ES-I3 (cell line): ENCODE measurements around the gene MYO7B.

ENCODE experiments used
- H3K36me3 ChIP-seq: 2 replicates; pipeline ENCODE4 v1.6.1; 2013; ENCODE audit warnings: mild to moderate bottlenecking, low read length, control low read depth, moderate library complexity; ENCODE audit not compliant: insufficient read depth
- H3K4me1 ChIP-seq: 2 replicates; pipeline ENCODE4 v1.6.1; 2013; ENCODE audit warnings: mild to moderate bottlenecking, control low read depth, low read length; ENCODE audit not compliant: insufficient read depth
- H3K9ac ChIP-seq: 2 replicates; pipeline ENCODE4 v1.6.1; 2013; ENCODE audit warnings: low read depth, mild to moderate bottlenecking, low read length, moderate library complexity
- H3K9me3 ChIP-seq: 2 replicates; pipeline ENCODE4 v1.6.1; 2013; ENCODE audit warnings: mild to moderate bottlenecking, low read length, moderate library complexity; ENCODE audit not compliant: control insufficient read depth, insufficient read depth

MYO7B gene

DNA sequence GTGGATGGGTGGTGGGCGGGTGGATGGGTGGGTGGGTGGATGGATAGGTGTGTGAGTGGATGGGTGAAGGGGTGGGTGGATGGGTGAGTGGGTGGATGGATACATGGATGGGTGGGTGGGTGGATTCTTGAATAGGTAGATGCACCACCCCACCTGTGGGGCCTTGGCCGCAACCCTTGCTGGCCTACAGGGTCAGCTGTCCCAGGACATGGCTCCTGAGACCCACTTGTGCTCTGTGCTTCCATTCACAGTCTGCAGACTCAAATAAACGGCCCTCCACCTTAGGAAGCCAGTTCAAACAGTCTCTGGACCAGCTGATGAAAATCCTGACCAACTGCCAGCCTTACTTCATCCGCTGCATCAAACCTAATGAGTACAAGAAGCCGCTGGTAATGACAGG lies 54.4 kb downstream of the MYO7B start:
- Histone ChIP-seq H3K36me3 (no peaks in the 10 kb centered on the region), H3K9me3 (no peaks in the 10 kb centered on the region), H3K9ac (no peak overlapping the region), H3K4me1 (no peaks in the 10 kb centered on the region)

DNA sequence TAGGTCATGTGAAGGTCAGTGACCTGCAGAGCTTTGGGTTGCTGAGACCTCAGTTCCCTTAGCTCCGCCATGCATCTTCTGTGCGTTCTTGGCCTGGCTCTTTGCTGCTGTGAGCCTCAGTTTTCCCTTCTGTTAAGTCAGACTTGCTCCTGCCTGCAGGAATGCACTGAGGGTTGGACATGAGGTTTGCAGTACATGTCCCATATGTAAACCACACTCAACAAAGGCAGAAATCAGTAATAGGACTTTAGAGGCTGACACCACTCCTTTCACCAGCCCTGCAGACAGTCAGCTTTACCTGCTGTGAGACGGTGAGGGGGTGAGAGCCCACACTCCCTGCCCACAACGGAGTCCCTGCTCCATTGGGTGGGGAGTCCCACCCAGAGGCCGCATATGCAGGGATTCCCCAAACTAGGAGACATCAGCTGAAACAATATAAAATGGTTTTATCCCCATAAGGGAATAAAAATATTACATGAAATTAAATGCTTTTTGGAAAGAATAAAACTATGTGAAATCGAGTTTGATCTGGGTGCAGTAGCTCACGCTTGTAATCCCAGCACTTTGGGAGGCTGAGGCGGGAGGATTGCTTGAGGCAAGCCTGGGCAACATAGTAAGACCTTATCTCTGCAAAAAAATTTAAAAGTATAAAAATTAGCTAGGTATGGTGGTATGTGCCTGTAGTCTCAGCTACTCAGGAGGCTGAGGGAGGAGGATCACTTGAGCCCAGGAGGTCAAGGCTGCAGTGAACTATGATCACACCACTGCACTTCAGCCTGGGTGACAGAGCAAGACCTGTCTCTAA lies 55.1 kb downstream of the MYO7B start:
- H3K36me3 ChIP-seq, result no peaks in the 10 kb centered on the region
- H3K4me1 ChIP-seq, result no peaks in the 10 kb centered on the region
- no peaks in the 10 kb centered on the region for H3K9me3 ChIP-seq
- H3K9ac ChIP-seq, result no peak overlapping the region

DNA sequence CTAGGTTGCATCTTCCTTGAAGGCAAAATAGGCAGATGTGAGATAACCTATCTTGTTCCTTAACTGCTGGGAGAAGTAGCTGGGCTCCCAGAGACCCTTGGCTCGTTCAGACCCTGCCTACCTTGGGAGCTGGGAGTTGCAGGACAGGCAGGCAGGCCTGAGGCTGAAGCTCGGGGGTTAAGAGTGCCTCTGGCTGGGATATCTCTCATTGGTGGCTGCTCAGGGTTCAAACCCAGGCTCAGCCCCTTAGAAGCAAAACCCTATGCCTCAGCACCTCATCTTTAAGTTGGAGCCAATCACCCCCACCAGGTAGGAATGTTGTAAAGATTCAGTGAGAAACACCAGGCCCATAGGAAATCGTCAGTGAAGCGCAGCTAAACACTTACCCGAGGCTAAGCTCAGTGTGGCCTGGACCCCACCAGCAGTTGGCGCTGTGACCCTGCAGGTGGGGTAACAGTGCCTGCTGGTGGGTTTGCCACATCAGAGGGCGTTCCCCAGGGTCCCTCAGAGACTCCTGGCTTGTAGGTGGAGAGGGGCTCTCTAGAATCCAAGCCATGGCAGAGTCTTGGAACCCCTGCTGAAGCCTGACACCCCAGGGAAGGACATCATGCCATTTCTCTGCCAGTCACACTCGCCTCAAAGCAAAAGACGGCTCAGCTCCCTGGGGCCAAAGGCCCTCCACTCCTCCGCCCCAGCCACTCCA lies 55.9 kb downstream of the MYO7B start:
- Histone ChIP-seq H3K4me1 (no peaks in the 10 kb centered on the region), H3K9me3 (no peaks in the 10 kb centered on the region), H3K9ac (no peak overlapping the region), H3K36me3 (no peaks in the 10 kb centered on the region)

DNA sequence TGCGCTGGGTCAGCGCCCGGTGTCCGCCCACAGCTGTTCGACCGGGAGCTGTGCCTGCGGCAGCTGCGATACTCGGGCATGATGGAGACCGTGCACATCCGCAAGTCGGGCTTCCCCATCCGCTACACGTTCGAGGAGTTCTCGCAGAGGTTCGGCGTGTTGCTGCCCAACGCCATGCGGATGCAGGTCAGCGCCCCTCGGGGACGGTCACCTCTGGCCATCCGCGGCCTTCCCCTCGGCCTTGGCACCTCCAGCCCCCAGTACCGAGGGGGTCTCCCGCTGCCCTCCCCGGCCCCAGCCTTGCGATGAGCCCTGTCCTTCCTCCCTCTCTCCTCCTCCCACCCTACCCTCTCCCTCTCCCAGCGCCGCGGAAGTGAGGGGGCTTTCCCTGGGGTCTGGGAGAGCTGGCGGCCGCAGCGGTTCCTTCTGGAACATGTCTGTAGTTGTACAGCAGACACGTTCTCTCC lies 57.3 kb downstream of the MYO7B start:
- Histone ChIP-seq H3K9me3 (no peaks in the 10 kb centered on the region), H3K9ac (no peak overlapping the region), H3K36me3 (no peaks in the 10 kb centered on the region), H3K4me1 (no peaks in the 10 kb centered on the region)

DNA sequence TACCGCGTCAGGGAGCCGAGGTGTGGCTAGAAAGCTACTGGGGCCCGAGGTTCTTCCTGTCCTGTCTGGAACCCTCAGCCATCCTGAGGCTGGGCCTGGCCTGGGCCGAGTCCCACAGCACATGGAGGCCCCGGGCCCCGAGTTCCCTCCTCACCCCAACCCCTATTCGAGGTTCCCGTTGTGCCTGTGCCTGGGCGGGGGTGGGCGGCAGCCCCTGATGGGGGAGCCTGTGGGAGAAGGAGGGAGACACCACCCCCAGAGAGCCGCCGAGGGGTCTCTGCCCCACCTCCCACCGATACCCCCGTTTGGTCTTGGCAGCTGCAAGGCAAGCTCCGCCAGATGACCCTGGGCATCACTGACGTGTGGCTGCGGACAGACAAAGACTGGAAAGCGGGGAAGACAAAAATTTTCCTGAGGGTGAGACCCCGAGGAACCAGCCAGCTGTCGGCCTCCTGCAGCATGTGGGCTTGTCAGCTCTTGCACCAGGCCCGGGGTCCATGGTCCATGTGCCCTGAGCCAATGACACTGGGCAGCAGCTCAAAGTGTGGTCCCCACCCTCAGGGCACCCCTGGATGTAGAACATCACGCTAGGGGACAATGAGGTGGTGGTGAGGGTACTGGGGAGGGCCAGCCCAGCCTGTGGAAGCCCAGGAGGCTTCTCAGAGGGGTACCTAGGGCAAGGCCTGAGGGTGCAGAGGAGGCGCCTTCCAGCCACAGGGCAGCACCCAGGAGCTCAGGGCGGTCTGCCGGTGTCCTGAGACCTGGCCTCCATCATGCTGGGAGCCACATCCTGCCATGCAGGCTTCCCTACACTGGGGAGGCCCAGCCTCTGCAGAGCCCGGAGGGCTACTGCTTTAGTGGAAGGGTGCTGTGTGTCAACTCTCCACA lies 58.0 kb downstream of the MYO7B start:
- Histone ChIP-seq H3K36me3 (no peaks in the 10 kb centered on the region), H3K9ac (no peak overlapping the region), H3K4me1 (no peaks in the 10 kb centered on the region), H3K9me3 (no peaks in the 10 kb centered on the region)

DNA sequence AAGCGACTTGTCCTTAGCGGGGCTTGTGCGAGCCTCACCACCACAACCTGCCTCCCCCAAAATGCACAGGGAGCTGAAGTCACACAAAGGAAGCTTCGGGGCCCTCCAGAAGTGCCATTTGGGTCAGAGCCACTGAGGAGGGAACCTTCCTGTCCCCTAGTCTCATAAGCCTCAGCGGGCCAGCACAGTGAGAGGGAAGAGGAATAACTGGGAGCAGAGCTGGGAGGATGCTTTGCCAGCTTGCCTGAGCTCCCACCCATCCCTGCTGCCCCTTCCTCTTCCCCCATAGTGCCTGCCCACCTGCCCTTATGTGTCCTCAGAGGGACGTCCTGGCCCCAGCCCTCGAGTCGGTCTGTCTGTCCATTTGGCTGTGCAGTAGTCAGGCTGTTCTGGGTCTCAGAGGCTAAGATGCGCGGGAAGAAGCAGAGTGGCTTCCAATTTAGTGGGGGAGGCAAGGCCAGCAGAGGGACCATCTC lies 58.7 kb downstream of the MYO7B start:
- Histone ChIP-seq H3K4me1 (no peaks in the 10 kb centered on the region), H3K9me3 (no peaks in the 10 kb centered on the region), H3K9ac (no peak overlapping the region), H3K36me3 (no peaks in the 10 kb centered on the region)

DNA sequence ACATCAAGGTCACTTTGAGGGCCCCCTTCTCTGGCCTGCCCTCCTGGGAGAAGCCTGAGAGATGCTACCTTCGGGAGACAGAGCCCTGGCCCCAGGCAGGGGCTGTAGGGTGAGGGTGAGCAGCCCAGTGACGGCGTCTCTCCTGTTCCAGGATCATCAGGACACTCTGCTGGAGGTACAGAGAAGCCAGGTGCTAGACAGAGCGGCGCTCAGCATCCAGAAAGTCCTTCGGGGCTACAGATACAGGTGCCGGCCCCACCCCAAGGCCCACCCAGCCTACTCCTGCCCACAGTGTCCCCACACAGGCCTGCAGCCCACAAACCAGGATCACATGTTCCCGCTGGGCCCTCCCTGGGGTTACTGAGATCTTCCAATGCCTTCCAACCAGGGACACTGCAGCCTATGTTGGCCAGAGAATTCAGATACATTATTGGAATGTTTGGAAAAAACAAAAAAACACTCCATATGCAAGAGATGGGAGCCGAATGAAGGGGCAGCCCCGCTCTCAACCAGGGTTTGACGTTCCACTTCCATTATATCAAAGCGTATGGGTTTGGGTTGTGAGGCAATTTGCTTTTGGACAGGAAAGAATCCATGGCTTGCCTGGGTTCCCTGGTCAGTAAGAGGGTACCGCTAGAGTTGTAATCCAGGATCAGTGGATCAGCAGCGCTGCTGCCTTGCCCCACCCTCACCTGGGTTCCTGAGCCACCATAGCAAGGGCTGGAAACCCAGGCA lies 61.0 kb downstream of the MYO7B start:
- no peaks in the 10 kb centered on the region; the same call in 1 of the 2 replicates for H3K9me3 ChIP-seq
- H3K9ac ChIP-seq, result no peak overlapping the region
- no peaks in the 10 kb centered on the region for H3K4me1 ChIP-seq
- no peaks in the 10 kb centered on the region for H3K36me3 ChIP-seq

DNA sequence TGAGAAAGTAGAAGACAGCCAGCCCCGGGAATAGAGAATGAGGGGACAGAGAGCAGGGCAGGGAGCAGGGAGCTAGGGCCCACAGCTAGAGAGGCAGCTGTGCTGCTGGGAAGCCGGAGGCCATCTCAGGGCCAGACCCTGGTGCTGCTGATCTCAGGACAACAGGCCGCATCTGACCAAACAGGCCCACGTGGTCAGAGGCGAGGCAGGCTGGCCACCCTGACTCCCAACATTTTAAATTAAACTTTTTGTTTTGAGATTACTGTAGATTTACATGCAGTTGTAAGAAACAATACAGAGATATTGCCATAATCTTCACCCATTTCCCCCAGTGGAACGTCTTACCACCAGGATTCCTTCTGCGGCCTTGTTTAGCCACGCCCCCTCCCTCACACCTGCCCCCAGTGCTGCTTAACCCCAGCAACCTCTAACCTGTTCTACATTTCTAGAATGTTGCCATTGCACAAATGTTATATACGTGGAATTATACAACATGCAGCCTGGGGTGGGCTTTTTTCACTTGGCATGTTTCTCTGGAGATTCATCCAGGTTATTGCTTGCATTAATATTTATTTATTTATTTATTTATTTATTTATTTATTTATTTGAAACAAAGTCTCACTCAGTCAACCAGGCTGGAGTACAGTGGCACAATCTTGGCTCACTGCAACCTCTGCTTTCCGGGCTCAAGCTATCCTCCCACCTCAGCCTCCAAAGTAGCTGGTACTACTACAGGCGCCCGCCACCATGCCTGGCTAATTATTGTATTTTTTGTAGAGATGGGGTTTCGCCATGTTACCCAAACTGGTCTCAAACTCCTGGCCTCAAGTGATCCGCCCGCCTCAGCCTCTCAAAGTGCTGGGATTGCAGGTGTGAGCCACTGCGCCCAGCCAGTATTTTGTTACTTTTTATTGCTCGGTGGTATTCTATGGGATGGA lies 61.8 kb downstream of the MYO7B start:
- H3K4me1 ChIP-seq, result no peaks in the 10 kb centered on the region
- H3K9me3 ChIP-seq, result no peaks in the 10 kb centered on the region; the same call in 1 of the 2 replicates
- no peak overlapping the region for H3K9ac ChIP-seq
- H3K36me3 ChIP-seq, result no peaks in the 10 kb centered on the region

DNA sequence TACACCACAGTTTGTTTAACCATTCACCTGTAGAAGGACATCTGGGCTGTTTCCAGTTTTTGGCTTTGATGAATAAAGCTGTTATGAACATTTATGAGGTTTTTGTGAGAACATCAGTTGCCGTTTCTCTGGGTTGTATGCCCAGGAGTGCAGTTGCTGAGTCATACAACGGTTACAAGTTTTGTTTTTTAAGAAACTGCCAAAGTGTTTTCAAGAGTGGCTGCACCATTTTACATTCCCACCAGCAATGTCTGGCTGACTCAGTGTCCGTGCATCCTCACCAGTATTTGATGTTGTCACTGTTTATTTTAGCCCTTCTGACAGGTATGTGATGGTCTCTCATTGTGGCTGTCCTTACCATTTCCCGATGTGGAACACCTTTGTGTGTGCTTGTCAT lies 62.5 kb downstream of the MYO7B start:
- Histone ChIP-seq H3K36me3 (no peaks in the 10 kb centered on the region), H3K4me1 (no peaks in the 10 kb centered on the region), H3K9me3 (no peaks in the 10 kb centered on the region; the same call in 1 of the 2 replicates), H3K9ac (no peak overlapping the region)

DNA sequence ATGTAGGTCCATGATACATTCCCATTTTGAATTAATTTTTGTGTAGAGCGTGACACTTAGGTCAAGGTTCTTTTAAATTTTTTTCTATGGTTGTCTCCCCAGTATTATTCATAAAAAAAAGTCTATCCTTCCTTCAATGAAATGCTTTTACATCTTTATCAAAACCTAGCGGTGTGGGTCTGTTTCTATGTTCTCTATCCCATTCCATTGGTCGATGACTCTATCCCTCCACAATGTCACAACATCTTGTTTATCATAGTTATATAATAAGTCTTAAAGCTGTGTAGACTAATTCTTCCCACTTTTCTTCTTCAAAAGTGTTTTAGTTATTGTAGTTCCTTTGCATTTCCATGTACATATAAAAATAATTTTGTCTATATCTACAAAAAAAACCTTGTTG lies 63.2 kb downstream of the MYO7B start:
- no peaks in the 10 kb centered on the region for H3K4me1 ChIP-seq
- H3K36me3 ChIP-seq, result no peaks in the 10 kb centered on the region
- H3K9me3 ChIP-seq, result no peaks in the 10 kb centered on the region; the same call in 1 of the 2 replicates
- no peak overlapping the region for H3K9ac ChIP-seq

DNA sequence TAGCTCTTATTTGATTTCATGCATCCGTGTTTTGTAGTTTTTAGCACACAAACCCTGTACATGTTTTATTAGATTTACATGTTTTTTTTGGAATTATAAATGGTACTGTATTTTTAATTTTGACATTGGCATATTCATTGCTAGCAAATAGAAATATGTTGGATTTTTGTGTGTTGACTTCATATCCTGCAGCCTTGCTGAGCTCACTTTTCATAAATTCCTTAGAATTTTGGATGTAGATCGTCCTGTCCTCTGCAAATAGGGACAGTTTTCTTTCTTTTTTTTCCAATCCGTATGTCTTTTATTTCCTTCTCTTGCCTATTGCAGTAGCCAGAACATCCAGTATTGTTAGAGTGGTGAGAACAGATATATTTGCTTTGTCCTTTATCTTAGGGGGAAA lies 63.7 kb downstream of the MYO7B start:
- no peaks in the 10 kb centered on the region; the same call in 1 of the 2 replicates for H3K9me3 ChIP-seq
- no peaks in the 10 kb centered on the region for H3K4me1 ChIP-seq
- no peak overlapping the region for H3K9ac ChIP-seq
- no peaks in the 10 kb centered on the region for H3K36me3 ChIP-seq

DNA sequence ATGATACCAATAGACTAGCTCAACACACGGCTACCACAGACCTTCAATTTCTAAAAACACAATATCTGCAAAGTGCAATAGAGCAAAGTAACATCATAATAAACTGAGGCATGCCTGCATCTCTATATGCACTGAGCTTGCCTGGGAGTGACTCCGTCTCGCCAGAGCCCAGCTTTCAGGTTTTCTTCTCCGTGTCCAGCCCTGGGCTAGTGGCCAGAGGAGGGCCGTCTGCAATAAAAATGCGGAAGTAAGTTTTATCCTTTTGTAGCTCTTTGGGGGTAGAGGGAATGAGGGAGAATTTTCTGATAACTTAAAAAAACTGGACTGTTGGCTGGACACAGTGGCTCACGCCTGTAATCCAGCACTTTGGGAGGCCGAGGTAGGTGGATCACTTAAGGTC lies 69.5 kb downstream of the MYO7B start:
- Histone ChIP-seq H3K4me1 (no peaks in the 10 kb centered on the region), H3K36me3 (no peaks in the 10 kb centered on the region), H3K9me3 (no peaks in the 10 kb centered on the region; the same call in 1 of the 2 replicates), H3K9ac (no peak overlapping the region)

DNA sequence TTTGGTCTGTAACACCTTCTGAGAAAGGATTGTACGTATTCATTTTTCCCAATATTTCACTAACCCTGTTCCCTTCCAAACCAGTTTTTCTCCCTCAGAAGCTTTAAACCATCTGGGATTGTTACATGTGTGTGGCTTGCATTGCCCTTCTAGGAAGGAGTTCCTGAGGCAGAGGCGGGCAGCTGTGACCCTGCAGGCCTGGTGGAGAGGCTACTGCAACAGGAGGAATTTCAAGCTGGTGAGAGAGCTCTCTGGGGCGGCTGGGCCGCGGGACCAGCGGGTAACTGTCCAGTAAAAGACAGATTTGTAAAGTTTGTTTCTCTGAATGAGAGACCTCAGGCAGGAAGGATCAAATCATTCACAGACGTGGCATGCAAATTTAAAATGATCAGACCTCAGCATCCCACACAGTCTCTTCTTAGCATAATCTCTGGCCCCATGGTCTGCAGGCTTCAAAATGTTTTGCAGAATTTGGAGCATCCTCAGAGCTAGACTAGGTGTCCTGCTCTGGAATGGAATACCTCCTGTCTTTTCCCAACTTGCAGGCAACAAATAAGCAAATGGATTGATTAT lies 70.3 kb downstream of the MYO7B start:
- H3K9me3 ChIP-seq, result no peaks in the 10 kb centered on the region
- H3K4me1 ChIP-seq, result no peaks in the 10 kb centered on the region
- H3K9ac ChIP-seq, result no peak overlapping the region
- no peaks in the 10 kb centered on the region for H3K36me3 ChIP-seq
